ENCODE results near the gene AMD1. TPM values are rescaled to one million over a fixed set of nuclear protein-coding genes. Genes with fewer than 3 reads are reported as not detected.
A peak's percentile ranks its signal among the peaks of the same experiment; 100 is the strongest.

AMD1 gene
- total and polyA plus RNA-seq, 3 donors from 2014 or later = 47.9 to 109 (median 85.6) TPM

GRCh38 chr6:110859335-110859792, 15.2 kb upstream of the AMD1 start:
- H3K27ac ChIP-seq = no peak overlapping the region
- no peak for TF ChIP-seq CTCF (IDR thresholded peaks at IDR 0.05)
- TF ChIP-seq POLR2A (IDR thresholded peaks at IDR 0.05) = no peak
- H3K36me3 ChIP-seq (ENCODE audit: low read depth, missing control alignments) = no peaks in the 10 kb centered on the region
- no peak for DNase-seq
- WGBS, 2 donors = 83 to 90% methylated on average over 11 to 12 of the region's 12 CpGs
- H3K4me3 ChIP-seq = no peak overlapping the region
- intact Hi-C loops (cut with DNase I; ENCODE audit: low total_unique reads) = no loop called here
- H3K27me3 ChIP-seq = no peaks in the 10 kb centered on the region
- no peaks in the 10 kb centered on the region for H3K4me1 ChIP-seq
- no peaks in the 10 kb centered on the region for H3K9me3 ChIP-seq

GRCh38 chr6:110864824-110865223, 9.8 kb upstream of the AMD1 start:
- 37 to 40% methylated on average over 2 of the region's 2 CpGs for WGBS, 2 donors
- intact Hi-C loops (cut with DNase I; ENCODE audit: low total_unique reads) = no loop called here

GRCh38 chr6:110874880-110875547, 429 bp downstream of the AMD1 start:
- DNase-seq = peak; percentile 36
- no peak for TF ChIP-seq POLR2A (IDR thresholded peaks at IDR 0.05)
- TF ChIP-seq CTCF (IDR thresholded peaks at IDR 0.05) = no peak
- intact Hi-C loops (cut with DNase I; ENCODE audit: low total_unique reads) = loop anchor here (10.0 kb wide), 1 partner anchor 60 kb away; the partner anchor contains the start of gene CDK19
- H3K27ac ChIP-seq = peak overlapping the region; percentile 88 to 93
- no peaks in the 10 kb centered on the region for H3K9me3 ChIP-seq
- H3K4me1 ChIP-seq = peaks cover 30% of the 10 kb centered on the region
- H3K4me3 ChIP-seq = peak overlapping the region; percentile 84 to 95
- 0 to 1% methylated on average over 16 to 28 of the region's 60 CpGs for WGBS, 2 donors
- H3K27me3 ChIP-seq = no peaks in the 10 kb centered on the region
- no peaks in the 10 kb centered on the region for H3K36me3 ChIP-seq (ENCODE audit: low read depth, missing control alignments)

More at GRCh38 chr6:110864824-110865223, 9.8 kb upstream of the AMD1 start:
- Histone ChIP-seq H3K4me3 (no peak overlapping the region), H3K9me3 (no peaks in the 10 kb centered on the region), H3K27ac (no peak overlapping the region), H3K27me3 (no peaks in the 10 kb centered on the region), H3K4me1 (peaks cover 3% of the 10 kb centered on the region), H3K36me3 (ENCODE audit: low read depth, missing control alignments) (no peaks in the 10 kb centered on the region)
- DNase-seq = no peak
- TF ChIP-seq CTCF (IDR thresholded peaks at IDR 0.05) (no peak), POLR2A (IDR thresholded peaks at IDR 0.05) (no peak)

GRCh38 chr6:110875548-110876169, 1.1 kb downstream of the AMD1 start:
- DNase-seq = peak; percentile 52
- Histone ChIP-seq H3K36me3 (ENCODE audit: low read depth, missing control alignments) (no peaks in the 10 kb centered on the region), H3K4me1 (peaks cover 37% of the 10 kb centered on the region), H3K4me3 (peak overlapping the region; percentile 84 to 95), H3K27ac (peak overlapping the region; percentile 88 to 93), H3K27me3 (no peaks in the 10 kb centered on the region), H3K9me3 (no peaks in the 10 kb centered on the region)
- no peak for TF ChIP-seq CTCF (IDR thresholded peaks at IDR 0.05)
- TF ChIP-seq POLR2A (IDR thresholded peaks at IDR 0.05) = no peak
- 0% methylated on average over 39 of the region's 61 CpGs; no CpG with 5 or more reads in 1 of the 2 donors for WGBS, 2 donors
- intact Hi-C loops (cut with DNase I; ENCODE audit: low total_unique reads) = loop anchor here (10.0 kb wide), 1 partner anchor 61 kb away; the partner anchor contains the start of gene CDK19

Measured in testis (tissue), 3 donors.